GM10266 (cell line): ENCODE results near the gene SMAD9.

ENCODE experiments used
- DNase-seq: peaks from one replicate; pipeline ENCODE4 v3.0.0; 2012; ENCODE audit errors: extremely low spot score
- TF ChIP-seq, protein P1 (sequence below): IDR thresholded peaks from 2 replicates; pipeline ENCODE4 v1.5.1; 2012; ENCODE audit warnings: mild to moderate bottlenecking, low read depth; ENCODE audit not compliant: control insufficient read depth, insufficient read depth; ENCODE audit errors: missing control alignments

Gene SMAD9

DNA sequence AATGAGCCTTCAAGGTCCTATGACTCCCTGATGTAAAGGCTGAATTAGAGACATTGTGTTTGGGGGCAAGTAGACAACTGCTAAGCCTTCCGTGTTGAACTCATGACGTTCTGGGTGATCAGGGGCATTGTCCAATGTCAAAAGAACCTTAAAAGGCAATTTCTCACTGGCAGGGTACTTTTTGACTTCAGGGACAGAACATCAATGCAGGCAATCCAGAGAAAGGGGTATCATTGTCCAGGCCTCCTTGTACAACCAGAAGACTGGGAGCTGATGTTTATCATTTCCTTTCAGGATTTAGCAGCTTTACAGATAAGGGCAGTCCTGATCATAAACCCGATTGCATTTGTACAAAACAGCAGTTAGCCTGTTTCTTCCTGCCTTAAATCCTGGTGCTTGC is 25.0 kb upstream of the SMAD9 start:
- DNase-seq, result no peak
- TF ChIP-seq, protein P1, sequence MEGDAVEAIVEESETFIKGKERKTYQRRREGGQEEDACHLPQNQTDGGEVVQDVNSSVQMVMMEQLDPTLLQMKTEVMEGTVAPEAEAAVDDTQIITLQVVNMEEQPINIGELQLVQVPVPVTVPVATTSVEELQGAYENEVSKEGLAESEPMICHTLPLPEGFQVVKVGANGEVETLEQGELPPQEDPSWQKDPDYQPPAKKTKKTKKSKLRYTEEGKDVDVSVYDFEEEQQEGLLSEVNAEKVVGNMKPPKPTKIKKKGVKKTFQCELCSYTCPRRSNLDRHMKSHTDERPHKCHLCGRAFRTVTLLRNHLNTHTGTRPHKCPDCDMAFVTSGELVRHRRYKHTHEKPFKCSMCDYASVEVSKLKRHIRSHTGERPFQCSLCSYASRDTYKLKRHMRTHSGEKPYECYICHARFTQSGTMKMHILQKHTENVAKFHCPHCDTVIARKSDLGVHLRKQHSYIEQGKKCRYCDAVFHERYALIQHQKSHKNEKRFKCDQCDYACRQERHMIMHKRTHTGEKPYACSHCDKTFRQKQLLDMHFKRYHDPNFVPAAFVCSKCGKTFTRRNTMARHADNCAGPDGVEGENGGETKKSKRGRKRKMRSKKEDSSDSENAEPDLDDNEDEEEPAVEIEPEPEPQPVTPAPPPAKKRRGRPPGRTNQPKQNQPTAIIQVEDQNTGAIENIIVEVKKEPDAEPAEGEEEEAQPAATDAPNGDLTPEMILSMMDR, result no peak

DNA sequence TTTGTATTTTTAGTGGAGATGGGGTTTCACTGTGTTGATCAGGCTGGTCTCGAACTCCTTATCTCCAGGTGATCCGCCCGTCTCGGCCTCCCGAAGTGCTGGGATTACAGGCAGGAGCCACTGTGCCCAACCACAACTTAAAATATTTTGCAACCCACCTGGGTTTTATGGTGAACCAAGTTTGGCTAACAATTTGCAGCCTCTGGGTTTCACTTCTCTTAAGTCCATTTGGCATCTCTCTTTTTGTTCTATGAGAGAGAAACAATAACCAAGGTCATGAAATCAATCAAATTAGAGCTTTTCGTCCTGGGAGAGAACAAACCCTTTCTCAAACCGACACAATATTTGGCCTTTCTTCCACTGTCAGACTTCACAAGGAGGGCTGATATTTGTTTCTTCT is 5.6 kb upstream of the SMAD9 start:
- DNase-seq, result no peak
- TF ChIP-seq, protein P1, result no peak

DNA sequence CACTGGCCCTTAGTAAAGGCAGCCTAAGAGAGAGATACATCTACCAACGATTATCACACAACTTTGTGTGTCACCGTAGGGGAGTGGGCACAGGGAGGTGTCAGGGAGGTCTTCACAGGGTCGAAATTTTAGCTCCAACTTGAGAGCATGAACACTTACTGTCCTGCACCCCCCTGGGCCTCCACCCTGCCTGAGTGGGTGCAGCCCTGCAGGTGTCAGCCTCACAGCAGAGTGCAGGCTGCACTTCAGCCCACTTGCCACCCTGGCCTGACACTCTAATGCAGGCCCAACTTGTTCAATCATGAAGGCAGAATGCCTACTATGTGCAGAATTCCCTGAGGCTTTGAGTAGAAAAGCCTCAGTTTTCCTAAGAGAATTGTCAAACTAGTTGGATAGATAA is 4.0 kb upstream of the SMAD9 start:
- TF ChIP-seq, protein P1, result no peak
- DNase-seq, result no peak

DNA sequence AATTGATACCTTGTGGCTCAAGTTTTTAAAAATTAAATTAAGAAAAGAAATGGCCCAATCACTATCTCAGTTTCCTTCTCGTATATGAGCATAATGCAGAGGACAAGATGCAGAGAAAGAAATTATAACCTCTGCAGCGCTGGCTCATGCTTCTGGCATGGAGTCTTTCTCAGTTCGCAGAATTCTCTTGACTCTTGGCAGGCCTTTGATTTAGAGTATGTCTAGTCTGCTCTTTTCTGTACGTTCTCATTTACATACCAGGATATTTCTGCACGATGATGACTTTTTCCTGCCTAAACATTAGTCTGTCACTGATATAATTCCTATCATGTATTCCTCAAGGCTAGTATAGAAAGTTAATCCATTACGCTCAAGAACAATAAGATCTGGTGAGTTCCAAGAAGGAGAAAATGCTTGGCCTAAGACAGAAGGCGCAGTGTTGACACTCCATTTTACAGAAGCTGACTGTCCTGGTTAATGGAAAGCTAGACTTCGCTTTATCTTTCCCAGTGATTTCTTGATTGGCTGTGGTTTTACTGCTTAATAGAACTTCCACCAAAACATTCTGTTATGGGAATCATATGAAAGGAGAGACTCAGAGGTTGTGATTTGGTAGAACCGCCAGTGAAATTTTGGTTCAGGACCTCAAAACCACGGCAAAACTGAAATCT is 1.7 kb upstream of the SMAD9 start:
- DNase-seq, result no peak
- TF ChIP-seq, protein P1, result no peak

DNA sequence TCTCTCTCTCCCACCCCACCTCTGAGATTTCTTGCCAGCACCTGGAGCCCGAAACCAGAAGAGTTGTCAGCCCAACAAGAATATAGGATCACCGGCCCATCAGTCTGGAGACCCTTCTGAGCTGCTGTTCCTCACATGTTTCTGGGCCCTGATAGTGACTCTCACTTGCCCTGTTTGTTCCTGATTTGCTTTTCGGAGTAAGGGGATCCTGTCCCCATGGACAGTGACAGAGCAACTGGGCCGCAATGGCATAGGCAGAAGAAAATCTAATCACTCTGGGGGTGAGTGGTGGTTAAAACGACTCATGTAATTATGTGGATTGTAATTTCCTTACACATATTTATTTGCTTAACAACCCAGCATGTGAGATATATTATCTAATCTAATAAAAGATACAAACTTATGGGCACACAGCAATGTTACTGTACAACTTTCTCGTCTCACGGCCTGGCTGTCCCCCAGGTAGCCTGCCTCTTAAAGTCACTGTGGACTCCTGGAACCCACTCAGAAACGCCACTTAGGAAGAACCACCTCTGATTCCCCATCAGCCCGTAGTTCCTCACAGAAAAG is 663 bp upstream of the SMAD9 start:
- no peak for DNase-seq
- TF ChIP-seq, protein P1, result no peak

DNA sequence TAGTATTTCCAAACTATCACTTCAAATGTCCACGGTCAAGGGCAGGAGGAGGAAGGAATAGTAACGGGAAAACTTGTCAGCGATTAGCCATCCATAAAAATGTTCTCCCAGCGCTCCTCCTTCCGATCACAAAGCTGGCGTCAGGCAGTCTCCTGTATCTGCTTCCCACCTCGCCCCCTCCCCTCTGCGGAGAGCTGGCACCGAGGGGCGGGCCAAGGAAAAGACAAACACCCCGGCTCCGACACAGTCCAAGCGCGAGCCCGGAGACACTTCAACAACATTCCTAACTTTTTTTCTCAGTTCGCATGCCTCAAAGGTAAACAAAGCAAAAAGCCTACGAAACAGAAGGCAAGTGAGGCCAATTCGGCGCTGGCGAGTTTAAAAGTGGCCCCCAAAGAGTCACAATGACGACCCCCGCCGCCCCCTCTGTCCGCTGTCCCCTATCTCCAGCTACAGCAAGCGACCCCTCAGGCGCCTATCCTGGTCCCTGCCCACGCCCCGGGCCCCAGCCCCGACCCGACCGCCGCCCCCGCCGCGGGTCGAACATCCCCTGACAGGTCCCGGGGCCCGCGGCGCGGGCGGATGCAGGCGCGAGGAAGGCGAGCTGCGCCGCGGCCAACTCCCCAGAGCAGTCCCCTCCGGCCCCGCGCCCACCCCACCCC is 736 bp downstream of the SMAD9 start:
- no peak for DNase-seq
- TF ChIP-seq, protein P1, result no peak

DNA sequence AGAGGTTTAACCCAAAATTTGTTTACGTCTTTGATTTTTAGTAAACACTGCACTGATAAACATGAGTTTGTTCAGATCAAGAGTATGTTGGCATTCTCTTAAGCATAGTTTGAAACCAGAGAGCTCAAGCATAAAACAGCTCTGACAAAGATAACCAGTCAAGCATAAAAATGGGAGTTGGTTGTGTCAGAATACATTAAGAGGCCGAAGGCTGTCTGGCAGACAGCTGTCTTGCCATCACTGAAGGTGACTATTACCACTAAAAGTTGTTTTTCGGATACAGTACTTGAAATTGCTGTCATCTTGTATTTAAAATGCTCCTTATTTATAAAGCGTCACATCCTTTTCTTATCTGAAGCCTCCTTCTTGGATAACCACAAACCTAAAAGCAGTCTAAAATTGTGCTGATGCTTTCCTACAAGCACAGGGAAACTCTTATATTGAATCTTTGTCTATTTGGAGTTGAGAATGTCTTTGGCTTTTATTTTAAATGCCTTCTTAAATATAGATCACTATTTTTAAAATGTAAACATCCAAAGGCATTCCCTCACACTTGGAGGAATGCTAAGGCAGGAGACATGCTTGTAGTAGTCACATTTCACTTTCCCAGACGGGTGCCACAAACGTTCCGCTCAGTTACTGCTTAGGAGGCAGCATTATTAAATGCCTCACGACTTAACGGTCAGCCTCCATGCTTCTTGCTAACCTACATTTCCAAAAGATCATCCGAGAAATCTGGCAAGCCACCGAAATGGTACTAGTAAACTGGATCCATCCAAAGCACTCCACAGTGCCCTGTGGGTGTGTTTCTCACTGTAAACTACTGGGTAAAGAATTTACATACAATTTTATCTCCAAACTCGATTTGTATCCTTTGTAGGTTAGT is 1.5 kb downstream of the SMAD9 start:
- no peak for DNase-seq
- TF ChIP-seq, protein P1, result no peak
